Bronchial epithelial cell (primary cell): ENCODE results near the gene BCKDHA. TPM values are rescaled to one million over a fixed set of nuclear protein-coding genes. Genes with fewer than 3 reads are reported as not detected.

Source experiments
- DNase-seq: peaks from one replicate; pipeline ENCODE4 v3.0.0-alpha.2; 2010; ENCODE audit warnings: low read depth
- FAIRE-seq: peaks from 2 replicates; lab custom pipeline; 2011; peaks lifted over from hg19 to GRCh38; lab: Jason Lieb, UNC
- H3K27me3 ChIP-seq: 2 replicates; pipeline ENCODE4 v1.5.1; 2011; ENCODE audit warnings: low read length; ENCODE audit not compliant: control insufficient read depth, insufficient read depth
- H3K36me3 ChIP-seq: 2 replicates; pipeline ENCODE4 v1.5.1; 2011; ENCODE audit warnings: low read length; ENCODE audit not compliant: control insufficient read depth, insufficient read depth
- H3K4me3 ChIP-seq: 2 replicates; pipeline ENCODE4 v1.5.1; 2011; ENCODE audit warnings: mild to moderate bottlenecking, low read depth, low read length, control low read depth
- CTCF ChIP-seq: IDR thresholded peaks from 2 replicates; pipeline ENCODE4 v1.5.1; 2011; ENCODE audit warnings: mild to moderate bottlenecking, moderate library complexity, low read length, control low read depth, inconsistent platforms; ENCODE audit not compliant: insufficient read depth, severe bottlenecking
- total RNA-seq: library from RNA; depleted of rRNA; stranded (reverse); fragments of >200 nt; gene quantifications from 2 replicates; pipeline ENCODE4 v1.2.1, GENCODE V29; 2014

Gene BCKDHA
- total RNA-seq, 1 donor from 2014 or later, result 41.6 TPM

DNA sequence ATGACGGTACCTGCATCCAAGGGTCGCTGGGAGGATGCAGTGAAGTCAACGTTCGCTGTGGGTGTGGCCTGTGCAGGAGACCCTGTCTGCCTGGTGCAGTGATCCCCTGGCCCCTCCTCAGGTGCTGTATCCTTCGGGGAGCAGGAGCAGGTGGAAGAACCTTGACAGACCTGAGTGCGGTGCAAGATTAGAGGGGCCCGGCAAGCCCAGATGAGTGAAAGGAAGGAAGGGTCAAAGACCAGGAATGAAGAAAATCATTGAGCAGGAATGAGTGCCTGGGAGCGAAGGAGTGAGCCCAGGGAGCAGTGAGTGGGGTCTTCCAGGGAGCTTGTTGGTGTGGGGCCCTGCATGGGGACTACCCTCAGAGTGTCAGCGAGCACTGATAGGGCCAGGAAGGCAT, 16.8 kb downstream of the BCKDHA start:
- DNase-seq, result no peak
- FAIRE-seq, result no peak
- peaks cover 26% of the 10 kb centered on the region for H3K36me3 ChIP-seq

DNA sequence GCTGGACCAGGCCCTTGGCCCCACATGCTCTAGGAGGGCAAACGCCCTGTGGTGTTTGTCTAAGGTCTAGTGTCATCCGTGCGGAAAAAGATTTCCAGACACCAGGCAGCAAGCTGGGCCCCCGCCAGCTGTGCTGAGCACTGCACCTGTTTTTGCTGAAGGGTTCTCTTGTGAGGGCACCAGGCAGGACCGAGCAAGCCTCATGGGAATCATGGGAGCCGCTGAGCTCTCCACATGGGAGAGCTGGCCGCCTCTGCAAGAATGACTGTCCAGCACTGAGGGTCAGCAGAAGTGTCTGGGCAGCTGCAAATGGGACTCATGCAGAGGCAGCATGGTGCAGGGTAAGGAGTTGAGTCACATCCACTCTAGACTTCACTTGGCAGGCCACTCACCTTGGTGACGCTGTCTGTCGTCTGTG, 17.5 kb downstream of the BCKDHA start:
- H3K4me3 ChIP-seq, result no peak overlapping the region
- peaks cover 29% of the 10 kb centered on the region for H3K36me3 ChIP-seq
- FAIRE-seq (peak; percentile 72), DNase-seq (no peak)
- no peaks in the 10 kb centered on the region for H3K27me3 ChIP-seq
- no peak for TF ChIP-seq CTCF

More for the DNA sequence above, 16.8 kb downstream of the BCKDHA start:
- no peak for TF ChIP-seq CTCF
- Histone ChIP-seq H3K27me3 (no peaks in the 10 kb centered on the region), H3K4me3 (no peak overlapping the region)

DNA sequence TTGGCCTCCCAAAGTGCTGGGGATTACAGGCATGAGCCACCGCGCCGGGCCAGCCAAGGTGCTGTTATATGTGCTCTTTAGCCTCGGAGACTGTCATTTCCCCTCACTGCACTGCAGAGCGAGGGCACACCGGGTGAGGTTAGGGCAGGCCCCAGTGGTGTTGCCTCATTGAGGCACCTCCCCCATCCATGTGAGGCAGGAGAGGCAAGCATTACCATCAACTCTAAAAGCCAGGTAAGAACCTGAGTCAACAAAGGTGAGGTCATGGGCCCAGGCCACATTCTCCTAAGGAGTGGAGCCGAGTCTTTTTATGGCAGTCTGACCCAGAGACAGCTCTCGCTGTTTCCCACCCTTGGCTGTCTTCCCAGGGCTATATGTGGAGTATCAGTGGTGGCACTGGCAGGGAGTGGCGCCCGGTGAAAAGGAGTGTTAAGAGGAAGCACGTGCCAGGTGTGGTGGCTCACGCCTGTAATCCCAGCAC, 18.6 kb downstream of the BCKDHA start:
- FAIRE-seq, result no peak
- H3K27me3 ChIP-seq, result no peaks in the 10 kb centered on the region
- peaks cover 30% of the 10 kb centered on the region for H3K36me3 ChIP-seq
- TF ChIP-seq CTCF, result no peak
- DNase-seq, result peak; percentile 71
- no peak overlapping the region for H3K4me3 ChIP-seq

GRCh38 chr19:41420101-41420880, 22.7 kb downstream of the BCKDHA start:
- FAIRE-seq (no peak), DNase-seq (no peak)
- TF ChIP-seq CTCF, result no peak
- H3K27me3 ChIP-seq, result no peaks in the 10 kb centered on the region
- H3K36me3 ChIP-seq, result peaks cover 28% of the 10 kb centered on the region
- H3K4me3 ChIP-seq, result no peak overlapping the region

DNA sequence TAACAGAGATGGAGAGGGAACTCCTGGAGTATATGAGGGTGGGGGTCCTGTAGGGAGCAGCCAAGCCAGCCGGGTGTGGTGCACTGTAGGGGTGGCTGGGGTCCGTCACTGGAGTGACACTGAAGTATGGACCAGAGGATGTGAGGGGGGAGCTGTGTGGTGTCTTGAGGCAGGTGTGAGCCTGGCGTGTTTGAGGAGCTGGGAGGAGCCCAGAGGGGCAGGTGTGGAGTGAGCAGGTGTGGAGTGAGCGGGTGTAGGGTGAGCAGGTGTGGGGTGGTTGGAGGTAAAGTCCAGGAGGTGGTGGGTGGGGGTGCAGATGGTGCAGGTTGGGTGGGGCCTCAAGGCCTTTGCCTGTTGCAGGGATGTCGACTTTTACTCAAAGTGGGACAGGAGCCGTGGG, 23.7 kb downstream of the BCKDHA start:
- no peak for TF ChIP-seq CTCF
- H3K36me3 ChIP-seq, result peaks cover 34% of the 10 kb centered on the region
- H3K4me3 ChIP-seq, result no peak overlapping the region

More for the DNA sequence above, 23.7 kb downstream of the BCKDHA start:
- H3K27me3 ChIP-seq, result no peaks in the 10 kb centered on the region
- no peak for FAIRE-seq
- DNase-seq, result no peak
